C4-2B (cell line): ENCODE results near the gene GALNT16.

Experiments used
- CTCF ChIP-seq: fragments of 450-650 bp; conservative IDR thresholded peaks from 2 replicates; pipeline ENCODE4 v1.5.1; 2017; ENCODE audit warnings: mild to moderate bottlenecking
- ZFX ChIP-seq: fragments of 450-650 bp; IDR thresholded peaks from 2 replicates; pipeline ENCODE4 v1.6.1; 2017

- TF ChIP-seq CTCF (no peak), ZFX (no peak)
These were observed 22.4 kb upstream of the GALNT16 start for GRCh38 chr14:69237584-69237983.
